DMS 273 (cell line): ENCODE measurements around the gene IFT122.
"Not testable (repeated sequence)": the region's sequence is repeated elsewhere in the genome, so short reads cannot be mapped to it uniquely, and the experiment has no call there.

Source experiments
- DNase-seq: peaks from one replicate; lab custom pipeline; 2025; ENCODE audit not compliant: unreplicated experiment; lab: John Stamatoyannopoulos, UW

The IFT122 gene

GRCh38 chr3:129532261-129532660 is 92.2 kb downstream of the IFT122 start:
- no peak for DNase-seq

- DNase-seq = no peak
These were observed 93.4 kb downstream of the IFT122 start for GRCh38 chr3:129533406-129533805.

DNA sequence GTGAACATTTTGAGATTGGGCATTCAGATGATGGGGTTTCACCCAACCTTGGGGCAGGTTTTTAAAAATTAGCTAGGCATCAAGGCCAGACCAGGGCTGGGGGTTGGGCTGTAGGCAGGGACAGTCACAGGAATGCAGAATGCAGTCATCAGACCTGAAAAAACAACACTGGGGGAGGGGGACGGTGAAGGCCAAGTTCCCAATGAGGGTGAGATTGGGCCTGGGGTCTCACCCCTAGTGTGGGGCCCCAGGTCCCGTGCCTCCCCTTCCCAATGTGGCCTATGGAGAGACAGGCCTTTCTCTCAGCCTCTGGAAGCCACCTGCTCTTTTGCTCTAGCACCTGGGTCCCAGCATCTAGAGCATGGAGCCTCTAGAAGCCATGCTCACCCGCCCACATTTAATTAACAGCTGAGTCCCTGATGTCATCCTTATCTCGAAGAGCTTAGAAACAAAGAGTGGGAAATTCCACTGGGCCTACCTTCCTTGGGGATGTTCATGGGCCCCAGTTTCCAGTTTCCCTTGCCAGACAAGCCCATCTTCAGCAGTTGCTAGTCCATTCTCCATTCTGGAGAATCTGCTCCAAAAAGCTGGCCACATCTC is 94.5 kb downstream of the IFT122 start:
- DNase-seq = no peak

- peak; percentile 46 for DNase-seq
These were observed 95.1 kb downstream of the IFT122 start for GRCh38 chr3:129535075-129535474.

DNA sequence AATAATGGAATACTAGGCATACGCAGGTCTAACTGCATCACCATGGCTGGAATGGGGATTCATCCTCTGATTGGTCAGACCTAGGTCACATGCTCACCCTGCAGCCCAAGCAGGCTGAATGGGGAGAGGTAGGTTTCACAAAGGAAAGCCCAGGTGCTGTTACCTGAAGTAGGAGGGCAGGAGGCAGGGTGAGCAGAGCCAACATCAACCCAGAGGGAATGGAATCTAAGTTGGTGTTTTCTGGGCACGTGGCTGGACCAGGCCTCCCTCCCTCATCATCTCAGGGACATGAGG is 96.3 kb downstream of the IFT122 start:
- no peak for DNase-seq

GRCh38 chr3:129536804-129537203 is 96.8 kb downstream of the IFT122 start:
- DNase-seq = peak; percentile 68

DNA sequence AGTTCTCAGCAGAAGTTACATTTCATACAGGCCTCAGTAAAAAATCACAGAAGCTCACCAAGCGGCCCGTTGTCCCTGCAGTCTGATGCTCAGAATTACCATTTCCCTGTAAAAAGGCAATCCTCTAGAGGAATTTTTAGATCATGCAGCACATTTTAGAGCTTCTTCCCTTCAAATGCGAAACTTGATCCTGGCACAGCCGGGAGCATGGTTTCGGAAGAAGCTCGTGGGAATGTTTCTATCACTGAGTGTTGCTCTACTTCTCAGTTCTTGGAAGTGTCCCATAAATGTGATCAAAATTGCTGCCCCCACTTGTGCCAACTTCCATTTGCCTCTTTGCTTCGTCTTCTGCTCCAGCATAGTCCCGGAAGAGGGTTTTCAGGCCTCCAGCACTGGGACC is 99.2 kb downstream of the IFT122 start:
- DNase-seq = no peak

- DNase-seq = no peak
These were observed 100.9 kb downstream of the IFT122 start for GRCh38 chr3:129540776-129541516.

GRCh38 chr3:129542747-129543146 is 102.7 kb downstream of the IFT122 start:
- DNase-seq = no peak

- DNase-seq = no peak
These were observed 103.2 kb downstream of the IFT122 start, which contains the start of gene H1-8 for GRCh38 chr3:129543156-129543790. Gene H1-8 (plus strand): TSS chr3:129543175. CDS start chr3:129543219, 44 bp downstream.

GRCh38 chr3:129543999-129544398 is 104.0 kb downstream of the IFT122 start:
- DNase-seq = no peak

DNA sequence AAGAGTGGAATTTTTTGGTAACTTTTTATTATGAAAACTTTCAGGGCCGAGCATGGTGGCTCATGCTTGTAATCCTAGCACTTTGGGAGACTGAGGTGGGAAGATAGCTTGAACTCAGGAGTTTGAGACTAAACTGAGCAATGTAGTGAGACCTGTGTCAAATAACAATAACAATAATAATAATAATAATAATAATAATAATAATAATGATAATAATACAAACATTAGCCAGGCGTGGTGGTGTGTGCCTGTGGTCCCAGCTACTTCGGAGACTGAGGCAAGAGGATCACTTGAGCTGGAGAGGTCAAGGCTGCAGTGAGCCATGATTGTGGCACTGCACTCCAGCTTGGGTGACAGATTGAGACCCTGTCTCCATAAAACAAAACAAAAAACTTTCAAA is 105.9 kb downstream of the IFT122 start:
- DNase-seq = not testable (repeated sequence)

DNA sequence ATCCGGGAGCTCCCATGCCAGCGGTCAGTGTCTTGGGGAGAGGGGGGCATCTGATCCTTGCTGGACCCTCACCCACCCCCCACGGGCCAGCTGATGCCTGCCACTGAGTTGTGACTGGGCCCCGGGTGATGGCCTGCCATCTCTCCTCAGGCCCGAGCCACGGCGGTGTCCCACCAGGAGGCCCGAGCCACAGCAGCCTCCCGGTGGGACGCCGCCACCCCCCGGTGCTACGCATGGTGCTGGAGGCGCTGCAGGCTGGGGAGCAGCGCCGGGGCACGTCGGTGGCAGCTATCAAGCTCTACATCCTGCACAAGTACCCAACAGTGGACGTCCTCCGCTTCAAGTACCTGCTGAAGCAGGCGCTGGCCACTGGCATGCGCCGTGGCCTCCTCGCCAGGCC is 107.2 kb downstream of the IFT122 start:
- DNase-seq = no peak

- DNase-seq = no peak
These were observed 108.3 kb downstream of the IFT122 start for GRCh38 chr3:129548104-129548965.

DNA sequence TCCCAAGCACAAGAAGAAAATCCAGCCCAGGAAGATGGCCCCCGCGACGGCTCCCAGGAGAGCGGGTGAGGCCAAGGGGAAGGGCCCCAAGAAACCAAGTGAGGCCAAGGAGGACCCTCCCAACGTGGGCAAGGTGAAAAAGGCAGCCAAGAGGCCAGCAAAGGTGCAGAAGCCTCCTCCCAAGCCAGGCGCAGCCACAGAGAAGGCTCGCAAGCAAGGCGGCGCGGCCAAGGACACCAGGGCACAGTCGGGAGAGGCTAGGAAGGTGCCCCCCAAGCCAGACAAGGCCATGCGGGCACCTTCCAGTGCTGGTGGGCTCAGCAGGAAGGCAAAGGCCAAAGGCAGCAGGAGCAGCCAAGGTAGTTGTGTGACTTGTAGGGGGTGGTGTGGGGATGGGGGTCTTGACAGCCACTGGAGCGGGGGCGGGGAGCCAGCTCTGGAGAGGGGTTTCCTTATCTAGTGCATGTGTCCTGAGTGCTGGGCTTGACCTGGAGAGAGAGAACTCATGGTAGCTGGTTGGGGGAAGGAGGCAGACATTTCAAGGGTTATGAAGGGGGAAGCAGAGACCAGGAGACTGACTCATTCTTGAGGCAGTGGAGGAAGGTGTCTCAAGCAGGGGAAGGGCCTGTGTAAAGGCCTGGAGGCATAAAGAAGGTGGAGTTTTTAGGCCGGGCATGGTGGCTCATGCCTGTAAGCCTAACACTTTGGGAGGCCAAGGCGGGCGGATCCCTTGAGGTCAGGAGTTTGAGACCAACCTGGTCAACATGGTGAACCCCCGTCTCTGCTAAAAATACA is 109.2 kb downstream of the IFT122 start:
- DNase-seq = no peak

GRCh38 chr3:129549805-129550204 is 109.8 kb downstream of the IFT122 start:
- DNase-seq = no peak

- DNase-seq = peak; percentile 45
These were observed 112.4 kb downstream of the IFT122 start for GRCh38 chr3:129552287-129553050.

DNA sequence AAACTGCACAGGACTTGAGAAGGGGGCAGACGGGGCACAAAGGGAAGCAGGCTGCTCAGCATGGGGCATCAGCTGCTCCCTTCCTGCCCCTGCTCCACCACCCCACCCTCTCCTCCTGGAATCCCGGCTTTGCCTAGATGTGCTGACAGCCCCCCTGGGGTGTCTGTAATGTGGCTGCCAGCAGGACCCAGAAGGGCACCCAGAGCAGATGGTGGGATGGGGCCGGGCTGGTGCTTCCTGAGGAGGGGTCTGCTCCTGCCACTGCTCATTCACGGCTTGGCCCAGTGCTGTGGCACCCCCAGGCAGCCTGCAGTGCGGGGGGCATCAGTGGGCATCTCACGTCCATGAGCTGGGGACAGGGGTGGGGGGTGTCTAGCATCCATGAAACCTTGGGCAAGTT is 113.1 kb downstream of the IFT122 start:
- peak; percentile 52 for DNase-seq

- DNase-seq = peak; percentile 84
These were observed 113.7 kb downstream of the IFT122 start for GRCh38 chr3:129553719-129554118.
